Measurements from ENCODE around the gene OGFOD3.
"Not testable (repeated sequence)": the region's sequence is repeated elsewhere in the genome, so short reads cannot be mapped to it uniquely, and the experiment has no call there.

OGFOD3 gene

DNA sequence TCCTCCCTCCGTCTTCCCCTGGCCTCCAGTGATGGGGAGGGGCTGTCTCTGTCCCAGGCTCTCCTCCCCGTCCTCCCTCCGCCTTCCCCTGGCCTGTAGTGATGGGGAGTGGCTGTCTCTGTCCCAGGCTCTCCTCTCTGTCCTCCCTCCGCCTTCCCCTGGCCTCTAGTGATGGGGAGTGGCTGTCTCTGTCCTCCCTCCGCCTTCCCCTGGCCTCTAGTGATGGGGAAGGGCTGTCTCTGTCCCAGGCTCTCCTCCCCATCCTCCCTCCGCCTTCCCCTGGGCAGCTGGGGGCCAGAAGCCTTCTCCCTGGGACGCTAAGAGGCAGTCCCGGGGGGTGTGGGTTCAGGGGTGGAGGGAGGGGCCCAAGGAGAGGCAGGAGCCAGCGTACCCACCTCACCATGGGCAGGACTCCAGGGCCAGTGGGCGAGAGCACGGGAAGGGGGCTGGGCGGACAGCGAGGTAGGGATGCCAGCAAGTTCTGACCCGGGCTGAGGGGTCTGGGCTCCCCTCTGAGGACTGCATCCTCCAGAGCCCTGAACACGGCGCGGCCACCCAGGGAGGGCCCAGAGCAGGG lies 32.0 kb downstream of the OGFOD3 start:
- DNase-seq = no peak

DNA sequence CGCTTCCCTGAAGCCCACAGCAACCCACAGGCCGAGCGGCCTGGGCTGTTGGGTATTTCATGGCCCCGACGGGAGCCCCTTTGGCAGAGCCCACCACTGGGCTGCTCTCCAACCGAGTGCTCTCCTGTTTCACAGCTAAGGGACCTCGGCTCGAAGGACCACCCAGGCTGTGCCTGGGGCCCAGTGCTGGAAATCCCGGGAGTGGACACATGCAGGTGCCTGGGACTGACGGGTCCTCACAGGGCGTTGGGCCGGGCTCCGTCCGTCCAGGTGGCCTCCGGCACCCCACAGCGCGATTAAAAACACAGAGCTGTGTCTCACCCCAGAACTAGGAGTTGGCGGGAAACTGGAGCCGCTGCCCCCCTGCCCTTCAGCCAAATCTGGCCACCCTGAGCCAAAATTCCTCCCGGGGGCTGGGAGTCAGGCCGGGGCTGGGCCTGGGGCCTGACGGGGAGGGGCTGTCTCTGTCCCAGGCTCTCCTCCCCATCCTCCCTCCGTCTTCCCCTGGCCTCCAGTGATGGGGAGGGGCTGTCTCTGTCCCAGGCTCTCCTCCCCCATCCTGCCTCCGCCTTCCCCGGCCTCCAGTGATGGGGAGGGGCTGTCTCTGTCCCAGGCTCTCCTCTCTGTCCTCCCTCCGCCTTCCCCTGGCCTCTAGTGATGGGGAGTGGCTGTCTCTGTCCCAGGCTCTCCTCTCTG lies 32.7 kb downstream of the OGFOD3 start:
- no peak for DNase-seq

DNA sequence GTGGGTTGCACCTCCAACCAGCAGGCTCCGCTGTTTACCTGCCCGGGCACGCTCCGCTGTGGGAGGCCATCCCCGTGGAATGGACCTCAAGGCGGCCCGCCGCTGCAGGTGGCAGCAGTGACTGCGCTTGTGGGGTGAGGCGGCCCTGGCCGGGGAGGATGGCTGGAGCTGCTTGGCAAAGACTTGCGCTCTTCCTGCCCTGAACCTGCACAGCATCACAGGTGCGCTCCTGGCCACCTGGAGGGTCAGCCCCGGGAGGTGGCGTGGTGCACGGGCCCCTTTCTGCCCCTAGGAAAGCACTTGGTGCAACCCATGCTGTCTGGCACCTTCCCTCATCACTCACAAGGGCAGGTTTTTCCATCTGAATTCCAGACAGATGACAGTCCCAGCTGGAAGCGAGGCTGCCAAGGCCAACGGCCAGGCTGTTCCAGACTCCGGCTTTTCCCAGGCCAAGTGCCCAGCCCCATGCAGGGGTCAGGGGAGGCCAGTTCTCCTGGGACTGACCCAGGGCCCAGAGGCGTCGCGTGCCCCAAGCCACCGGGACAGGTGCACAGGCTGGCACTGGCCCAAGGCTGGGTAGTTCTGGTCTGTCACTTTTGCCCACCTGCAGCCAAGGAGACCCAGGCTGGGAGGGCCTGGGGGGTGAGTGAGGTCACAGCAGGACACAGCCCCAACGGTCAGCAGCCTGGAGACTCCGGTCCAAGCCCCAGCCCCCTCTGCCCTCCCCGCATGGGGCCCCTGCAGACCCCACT lies 33.5 kb downstream of the OGFOD3 start:
- DNase-seq = peak; percentile 53

DNA sequence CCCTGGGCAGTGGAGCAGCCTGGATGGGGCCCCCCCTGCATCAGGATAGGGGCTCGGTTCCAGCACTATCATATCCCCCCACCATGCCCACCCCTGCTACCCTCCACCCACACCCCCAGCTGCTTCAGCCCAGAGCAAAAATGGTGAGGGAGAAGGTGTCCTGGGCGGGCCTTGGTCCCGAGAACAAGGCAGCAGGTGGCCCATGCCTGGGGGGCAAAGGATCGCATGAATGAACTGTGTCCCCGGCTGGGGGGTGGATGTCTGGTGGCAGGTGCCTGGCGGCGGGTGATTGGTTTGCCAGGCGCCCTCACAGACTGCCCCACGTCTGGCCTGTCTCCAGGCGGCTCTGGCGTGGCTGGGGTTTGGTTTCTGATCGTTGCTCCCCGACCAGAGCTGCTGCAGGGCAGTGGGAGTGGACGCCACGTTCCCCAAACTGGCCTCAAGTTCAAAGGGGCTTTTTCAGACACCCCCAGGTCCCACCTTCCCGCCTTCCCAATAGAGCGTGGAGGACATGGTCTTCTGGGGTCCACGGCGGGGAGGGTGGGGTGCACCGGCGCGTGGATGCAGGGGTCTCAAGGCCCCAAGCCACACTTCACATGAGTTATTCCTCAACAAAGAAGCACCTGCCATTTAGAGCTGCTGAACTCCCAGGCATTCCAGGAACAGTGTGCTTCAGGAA lies 34.2 kb downstream of the OGFOD3 start:
- no peak for DNase-seq

DNA sequence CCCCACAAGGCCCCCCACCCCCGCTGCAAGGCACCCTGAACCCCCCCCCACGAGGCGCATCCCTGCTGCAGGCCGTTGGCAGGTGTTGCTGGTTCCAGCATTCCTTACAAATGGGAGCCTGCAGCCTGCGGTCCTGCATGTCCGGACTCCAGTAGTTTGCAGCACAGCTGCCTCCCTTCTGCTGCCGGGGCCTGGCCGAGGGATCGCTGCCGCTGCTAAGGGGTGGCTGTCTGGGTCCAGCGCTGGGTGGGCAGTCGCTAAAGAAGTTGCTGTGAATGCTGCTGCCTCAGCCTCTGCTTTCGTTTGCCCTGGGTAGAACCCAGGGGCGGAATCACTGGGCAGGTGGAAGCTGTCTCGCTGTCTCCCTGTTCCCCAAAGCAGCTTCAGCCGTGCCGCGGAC lies 35.0 kb downstream of the OGFOD3 start:
- no peak for DNase-seq

DNA sequence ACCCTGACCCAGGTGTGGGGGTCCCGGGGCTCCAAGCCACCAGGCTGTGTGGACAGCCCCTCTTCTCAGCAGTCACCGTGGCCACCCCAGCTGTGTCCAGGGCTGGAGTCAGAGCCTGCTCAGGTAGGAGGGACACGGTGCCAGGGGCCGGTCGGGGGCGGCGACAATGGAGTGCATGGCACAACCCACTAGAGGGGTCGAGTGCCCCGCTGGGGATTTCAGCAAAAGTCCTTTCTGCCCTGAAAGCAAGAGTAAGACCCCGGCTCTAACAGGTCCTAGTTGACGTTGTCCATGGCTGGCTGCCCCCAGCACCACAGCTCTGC lies 35.5 kb downstream of the OGFOD3 start:
- DNase-seq = no peak

DNA sequence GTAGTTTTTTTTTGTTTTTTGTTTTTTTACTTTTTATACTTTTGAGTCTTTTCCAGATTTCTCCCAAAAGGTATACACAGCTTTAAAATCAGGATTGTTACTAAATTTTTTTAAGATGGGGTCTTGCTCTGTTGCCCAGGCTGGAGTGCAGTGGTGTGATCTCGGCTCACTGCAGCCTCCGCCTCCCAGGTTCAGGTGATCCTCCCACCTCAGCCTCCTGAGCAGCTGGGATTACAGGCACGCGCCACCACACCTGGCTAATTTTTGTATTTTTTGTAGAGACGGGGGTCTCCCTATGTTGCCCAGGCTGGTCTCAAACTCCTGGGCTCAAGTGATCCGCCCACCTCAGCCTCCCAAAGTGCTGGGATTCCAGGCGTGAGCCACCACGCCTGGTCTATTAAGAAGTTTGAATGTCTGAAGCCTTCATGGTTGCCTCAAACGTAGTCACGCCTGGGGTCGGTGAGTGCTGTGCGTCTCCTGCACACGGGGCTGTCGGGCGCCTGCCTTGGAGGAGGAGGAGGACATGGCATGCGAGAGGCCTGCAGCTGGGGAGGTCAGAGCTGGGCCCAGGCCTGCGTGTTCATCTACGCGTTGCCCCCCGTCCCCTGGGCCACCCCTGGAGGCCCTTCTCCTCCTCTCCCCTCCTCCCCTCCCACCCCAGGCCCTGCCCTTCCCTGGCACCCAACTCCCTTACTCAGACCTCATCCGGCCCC lies 36.0 kb downstream of the OGFOD3 start:
- not testable (repeated sequence) for DNase-seq

DNA sequence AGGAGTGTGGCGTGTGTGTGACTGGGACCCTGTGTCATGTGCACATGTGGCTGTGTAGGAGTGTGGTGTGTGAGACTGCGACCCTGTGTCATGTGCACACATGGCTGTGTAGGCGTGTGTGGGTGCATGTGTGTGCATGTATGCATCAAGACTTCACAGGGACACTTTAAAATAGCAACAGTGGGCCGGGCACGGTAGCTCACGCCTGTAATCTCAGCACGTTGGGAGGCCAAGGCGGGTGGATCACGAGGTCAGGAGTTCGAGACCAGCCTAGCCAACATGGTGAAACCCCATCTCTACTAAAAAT lies 36.7 kb downstream of the OGFOD3 start:
- DNase-seq = not testable (repeated sequence)

DNA sequence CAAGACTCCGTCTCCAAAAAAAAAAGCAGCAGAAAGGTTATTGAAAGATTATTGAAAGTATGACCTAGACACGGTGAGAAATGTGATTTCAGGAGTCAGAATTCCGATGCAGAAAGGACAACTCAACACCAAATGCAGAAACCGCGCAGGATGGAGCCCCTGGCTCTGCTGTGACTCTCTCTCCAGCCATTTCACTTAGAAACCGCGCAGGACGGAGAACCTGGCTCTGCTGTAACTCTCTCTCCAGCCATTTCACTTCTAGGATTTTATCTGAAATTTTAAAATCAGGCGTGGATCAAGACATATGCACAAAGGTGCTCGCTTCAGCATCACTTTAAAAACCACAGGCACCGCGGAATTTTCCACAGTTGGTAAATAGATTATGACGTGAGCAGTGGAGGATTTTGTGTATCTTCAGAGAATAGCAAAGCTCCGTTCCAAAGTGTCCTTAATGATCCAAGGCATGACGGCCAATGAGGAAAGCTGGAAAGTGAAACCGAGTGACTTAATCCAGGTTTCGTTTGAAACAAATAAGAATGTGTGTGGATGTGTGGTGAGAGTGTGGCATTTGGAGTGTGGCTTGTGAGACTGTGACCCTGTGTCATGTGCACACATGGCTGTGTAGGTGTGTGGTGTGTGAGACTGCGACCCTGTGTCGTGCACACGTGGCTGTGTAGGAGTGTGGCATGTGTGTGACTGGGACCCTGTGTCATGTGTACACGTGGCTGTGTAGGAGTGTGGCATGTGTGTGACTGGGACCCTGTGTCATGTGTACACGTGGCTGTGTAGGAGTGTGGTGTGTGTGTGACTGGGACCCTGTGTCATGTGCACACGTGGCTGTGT lies 37.3 kb downstream of the OGFOD3 start:
- peak; percentile 46 for DNase-seq

DNA sequence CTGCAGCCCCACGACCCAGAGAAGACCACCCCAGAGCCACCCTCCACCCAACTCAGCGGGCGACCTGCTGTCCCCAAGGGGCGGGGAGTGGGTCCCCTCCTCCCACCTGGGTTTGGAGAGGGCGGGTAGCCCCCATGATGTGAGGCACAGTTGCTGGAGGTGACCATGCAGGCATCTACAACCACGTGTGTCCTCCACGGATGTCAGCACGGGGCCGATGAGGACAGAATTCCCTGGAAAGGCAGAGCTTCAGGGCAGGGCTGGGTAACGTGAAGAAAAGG lies 39.7 kb downstream of the OGFOD3 start:
- no peak for DNase-seq

DNA sequence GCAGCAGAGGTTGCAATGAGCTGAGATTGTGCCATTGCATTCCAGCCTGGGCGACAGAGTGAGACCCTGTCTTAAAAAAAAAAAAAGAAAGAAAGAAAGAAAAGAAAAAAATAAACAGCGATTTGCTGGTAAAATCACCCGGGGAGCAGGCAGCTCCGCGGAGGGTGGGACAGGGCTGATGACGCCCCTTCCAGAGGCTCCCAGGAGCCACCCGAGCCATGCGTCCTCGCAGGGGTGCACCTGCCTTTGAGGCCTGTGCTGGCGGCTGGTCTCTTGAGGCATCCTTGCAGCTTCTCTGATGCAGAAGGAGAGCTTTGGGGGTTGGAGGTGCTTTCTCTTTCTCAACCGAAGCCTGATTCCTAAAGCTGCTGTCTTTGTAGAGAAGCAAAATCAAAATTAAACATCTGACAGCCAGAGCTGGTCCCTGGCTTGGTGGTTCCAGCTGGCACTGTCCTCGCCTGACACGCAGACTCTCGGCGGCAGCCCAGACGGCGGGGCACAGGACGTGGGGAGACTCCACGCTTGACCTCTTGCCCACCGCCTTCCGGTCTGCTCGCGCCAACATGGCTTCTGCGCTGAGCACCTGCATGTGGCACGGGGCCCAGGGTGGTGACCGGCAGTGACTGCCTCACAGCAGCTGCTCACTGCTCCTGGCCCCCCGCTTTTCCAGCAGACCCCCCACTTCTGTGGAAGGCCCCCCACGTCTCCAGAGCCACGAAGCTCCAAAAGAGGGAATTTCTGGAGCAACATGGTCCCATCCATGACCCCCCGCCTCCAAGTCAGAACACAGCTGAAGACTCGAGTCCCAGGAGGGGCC lies 40.3 kb downstream of the OGFOD3 start:
- DNase-seq = no peak

DNA sequence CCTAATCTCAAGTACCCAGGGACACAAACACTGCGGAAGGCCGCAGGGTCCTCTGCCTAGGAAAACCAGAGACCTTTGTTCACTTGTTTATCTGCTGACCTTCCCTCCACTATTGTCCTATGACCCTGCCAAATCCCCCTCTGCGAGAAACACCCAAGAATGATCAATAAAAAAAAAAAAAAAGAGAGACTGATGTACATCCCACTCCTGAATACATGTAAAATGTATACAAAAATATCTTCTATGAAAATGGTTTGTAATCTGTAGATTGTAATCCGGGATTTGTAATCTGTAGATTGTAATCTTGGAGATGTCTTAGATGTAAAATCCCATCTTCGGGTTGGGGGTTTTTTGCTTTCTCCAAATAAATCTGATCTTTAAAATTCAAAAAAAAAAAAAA lies 41.1 kb downstream of the OGFOD3 start:
- not testable (repeated sequence) for DNase-seq

DNA sequence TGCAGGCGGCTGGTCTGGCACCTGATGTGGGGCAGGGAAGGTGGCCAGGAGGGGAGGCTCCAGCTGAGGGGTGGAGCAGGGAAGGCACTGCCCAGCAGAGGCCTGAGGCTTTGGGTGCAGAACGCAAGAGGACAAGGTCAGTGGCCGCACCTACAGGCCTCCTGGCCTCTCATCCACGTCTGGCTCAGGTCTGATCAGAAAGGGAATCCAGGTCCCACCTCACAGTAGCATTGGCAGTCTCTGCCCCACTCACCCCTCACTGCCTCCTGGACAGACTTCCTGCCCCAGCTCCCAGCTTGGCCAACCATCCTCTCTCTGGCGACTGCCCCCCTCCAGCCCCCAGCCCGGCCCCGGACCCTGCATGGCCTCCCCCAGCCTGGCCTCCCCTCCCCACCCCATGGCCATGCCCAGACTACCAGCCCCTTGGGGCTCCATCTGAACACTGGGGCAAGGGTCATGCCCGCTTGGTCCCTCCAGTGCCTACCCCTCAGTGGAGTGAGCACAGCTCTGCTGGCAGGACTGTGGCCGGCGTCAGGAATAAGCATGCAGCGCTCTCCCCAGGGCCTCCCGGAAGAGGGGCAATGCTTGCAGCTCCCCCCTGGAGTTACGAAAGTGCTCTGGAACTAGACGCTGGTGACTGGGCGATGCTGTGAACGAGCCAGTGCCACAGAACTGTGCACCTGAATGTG lies 42.2 kb downstream of the OGFOD3 start:
- DNase-seq = no peak

DNA sequence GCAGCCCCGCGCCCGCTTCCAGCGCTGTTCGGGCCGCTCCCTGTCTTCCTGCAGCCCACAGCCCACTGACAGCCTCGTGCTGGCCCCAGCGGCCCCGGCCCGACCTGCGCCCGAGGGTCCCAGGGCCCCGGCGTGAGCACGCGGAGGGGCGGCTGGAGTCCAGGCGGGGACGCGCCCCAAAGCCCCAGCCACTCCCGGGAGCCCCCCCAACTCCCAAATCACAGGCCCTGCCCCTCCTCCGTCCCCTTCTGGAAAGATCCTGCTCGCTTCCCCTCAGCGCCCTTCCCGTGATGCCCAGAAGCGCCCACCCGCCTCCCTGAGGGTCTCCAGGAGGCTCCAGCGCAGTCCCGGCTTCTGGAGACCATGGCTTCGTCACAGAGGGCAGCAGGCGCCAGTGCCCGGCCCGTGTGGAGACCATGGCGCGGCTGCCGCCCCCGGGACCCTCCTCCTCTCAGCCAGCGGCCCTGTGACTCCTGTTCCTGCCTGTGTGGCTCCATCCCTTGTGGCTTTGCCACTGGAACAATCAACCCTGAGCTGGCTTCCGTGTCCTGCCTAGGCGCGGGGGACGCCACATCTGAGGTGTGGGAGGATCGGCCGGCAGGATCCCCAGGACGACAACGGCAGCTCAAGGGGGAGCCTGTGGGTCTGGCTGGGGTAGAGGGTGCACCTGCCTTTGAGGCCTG lies 42.9 kb downstream of the OGFOD3 start:
- DNase-seq = no peak

DNA sequence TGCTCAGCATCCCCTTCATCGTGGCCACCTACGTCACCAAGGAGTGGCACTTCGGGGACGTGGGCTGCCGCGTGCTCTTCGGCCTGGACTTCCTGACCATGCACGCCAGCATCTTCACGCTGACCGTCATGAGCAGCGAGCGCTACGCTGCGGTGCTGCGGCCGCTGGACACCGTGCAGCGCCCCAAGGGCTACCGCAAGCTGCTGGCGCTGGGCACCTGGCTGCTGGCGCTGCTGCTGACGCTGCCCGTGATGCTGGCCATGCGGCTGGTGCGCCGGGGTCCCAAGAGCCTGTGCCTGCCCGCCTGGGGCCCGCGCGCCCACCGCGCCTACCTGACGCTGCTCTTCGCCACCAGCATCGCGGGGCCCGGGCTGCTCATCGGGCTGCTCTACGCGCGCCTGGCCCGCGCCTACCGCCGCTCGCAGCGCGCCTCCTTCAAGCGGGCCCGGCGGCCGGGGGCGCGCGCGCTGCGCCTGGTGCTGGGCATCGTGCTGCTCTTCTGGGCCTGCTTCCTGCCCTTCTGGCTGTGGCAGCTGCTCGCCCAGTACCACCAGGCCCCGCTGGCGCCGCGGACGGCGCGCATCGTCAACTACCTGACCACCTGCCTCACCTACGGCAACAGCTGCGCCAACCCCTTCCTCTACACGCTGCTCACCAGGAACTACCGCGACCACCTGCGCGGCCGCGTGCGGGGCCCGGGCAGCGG lies 43.6 kb downstream of the OGFOD3 start:
- DNase-seq = no peak

DNA sequence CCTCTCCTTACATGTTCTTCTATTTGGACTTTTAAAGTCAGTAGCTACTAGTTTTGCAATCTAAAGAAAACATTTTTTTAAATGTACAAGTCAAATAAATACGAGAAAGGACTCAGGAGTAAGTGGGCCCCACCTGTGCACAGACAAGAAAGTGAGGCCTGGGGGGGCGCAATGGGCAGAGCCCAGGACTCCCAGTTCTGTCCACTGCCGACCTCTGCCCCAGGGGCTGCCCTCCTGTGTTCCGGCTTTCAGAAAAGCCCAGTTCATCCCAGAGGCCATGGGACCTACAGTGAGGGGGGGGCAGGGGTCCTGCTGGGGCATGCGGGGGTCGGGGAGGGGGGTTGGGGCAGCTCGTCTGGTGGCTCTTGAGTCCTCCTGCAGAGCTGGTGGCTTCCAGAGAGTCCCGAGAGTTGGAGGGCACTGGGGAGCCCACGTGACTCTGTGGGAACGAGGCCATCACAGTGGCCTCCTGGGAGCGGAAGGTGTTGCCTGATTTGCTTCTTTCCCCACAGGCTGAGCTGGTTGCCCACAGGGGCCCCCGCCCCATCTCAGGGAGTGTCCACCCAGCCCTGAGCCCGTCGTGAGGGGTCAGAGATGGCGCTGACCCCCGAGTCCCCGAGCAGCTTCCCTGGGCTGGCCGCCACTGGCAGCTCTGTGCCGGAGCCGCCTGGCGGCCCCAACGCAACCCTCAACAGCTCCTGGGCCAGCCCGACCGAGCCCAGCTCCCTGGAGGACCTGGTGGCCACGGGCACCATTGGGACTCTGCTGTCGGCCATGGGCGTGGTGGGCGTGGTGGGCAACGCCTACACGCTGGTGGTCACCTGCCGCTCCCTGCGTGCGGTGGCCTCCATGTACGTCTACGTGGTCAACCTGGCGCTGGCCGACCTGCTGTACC lies 44.4 kb downstream of the OGFOD3 start:
- DNase-seq = no peak

DNA sequence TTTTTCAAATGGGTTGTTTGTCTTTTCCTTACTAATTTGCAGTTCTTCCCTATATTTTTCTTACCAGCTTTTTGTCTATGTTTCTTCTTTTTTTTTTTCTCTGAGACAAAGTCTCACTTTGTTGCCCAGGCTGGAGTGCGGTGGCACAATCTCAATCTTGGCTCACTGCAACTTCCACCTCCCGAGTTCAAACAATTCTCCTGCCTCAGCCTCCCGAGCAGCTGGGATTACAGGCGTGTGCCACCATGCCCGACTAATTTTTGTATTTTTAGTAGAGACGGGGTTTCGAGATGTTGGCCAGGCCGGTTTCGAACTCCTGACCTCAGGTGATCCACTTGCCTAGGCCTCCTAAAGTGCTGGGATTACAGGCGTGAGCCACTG lies 45.3 kb downstream of the OGFOD3 start:
- not testable (repeated sequence) for DNase-seq

DNA sequence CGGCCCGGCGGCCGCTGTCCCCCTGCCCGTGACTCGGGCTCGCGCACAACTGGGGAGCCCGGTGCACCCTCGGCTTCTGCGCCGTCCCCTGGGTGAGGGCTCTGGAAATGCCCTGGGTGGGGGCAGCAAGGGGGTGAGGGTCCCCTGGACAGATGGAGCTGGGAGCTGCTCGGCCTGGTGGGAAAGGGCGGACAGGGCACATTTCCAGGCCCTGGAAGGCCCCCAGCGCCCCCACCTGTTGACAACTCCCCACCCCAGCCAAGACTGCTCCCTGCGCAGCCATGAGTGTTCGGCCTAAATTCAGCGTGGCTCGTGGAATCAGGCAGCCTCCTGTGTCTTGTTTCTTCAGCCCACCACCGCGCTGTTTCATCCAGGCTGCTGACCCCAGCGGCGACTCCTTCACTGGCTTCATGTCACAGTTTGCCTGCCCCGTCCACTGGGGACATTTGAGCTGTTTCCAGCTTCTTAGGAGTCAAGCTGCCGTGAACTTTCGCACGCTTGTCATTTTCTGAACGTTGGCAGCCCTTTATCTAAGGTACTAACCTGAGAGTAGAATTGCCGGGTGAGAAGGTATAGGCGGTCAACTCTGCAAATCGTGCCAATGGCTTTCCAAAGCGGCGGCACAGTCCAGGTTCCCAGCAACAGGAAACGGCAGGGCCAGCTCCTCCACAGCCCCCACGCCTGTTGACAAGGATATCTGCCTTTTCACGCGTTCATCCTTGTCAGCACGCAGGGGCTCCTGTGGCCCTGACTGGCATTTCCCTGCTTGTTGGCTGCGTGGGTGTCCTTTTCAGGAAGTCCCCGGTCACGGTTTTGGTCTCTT lies 45.9 kb downstream of the OGFOD3 start:
- no peak for DNase-seq
